Kidney (tissue), 14 donors: ENCODE results near the gene FAM110D. TPM values are rescaled to one million over a fixed set of nuclear protein-coding genes. Genes with fewer than 3 reads are reported as not detected.

Source experiments
- DNase-seq, 5 donors: peaks; one replicate each; pipeline ENCODE4 v3.0.0-alpha.2; 2013 to 2020
- FAIRE-seq: peaks from 2 replicates; lab custom pipeline; 2012; peaks lifted over from hg19 to GRCh38; lab: Jason Lieb, UNC
- H3K27ac ChIP-seq, 2 donors: one replicate each; pipeline ENCODE4 v1.7.0; 2013; ENCODE audit warnings: low read depth in 2 of 2, low read length in 2 of 2, inconsistent platforms in 1 of 2
- H3K27me3 ChIP-seq: one replicate; pipeline ENCODE4 v1.7.1; 2013; ENCODE audit warnings: low read length, inconsistent platforms; ENCODE audit not compliant: control insufficient read depth, insufficient read depth
- H3K36me3 ChIP-seq, 3 donors: one replicate each; pipeline versions ENCODE4 v1.7.0 to v1.7.1; 2013; ENCODE audit warnings: low read length in 3 of 3, control low read depth in 1 of 3, inconsistent platforms in 1 of 3; ENCODE audit not compliant: insufficient read depth in 3 of 3, control insufficient read depth in 2 of 3
- H3K4me1 ChIP-seq, 3 donors: one replicate each; pipeline versions ENCODE4 v1.7.0 to v1.7.1; 2013; ENCODE audit warnings: low read length in 3 of 3, inconsistent platforms in 1 of 3, low read depth in 1 of 3; ENCODE audit not compliant: control insufficient read depth in 2 of 3, insufficient read depth in 2 of 3
- H3K4me3 ChIP-seq, 3 donors: one replicate each; pipeline versions ENCODE4 v1.7.0 to v1.8.1; 2013; ENCODE audit warnings: low read length in 3 of 3, control low read depth in 1 of 3, inconsistent platforms in 1 of 3
- H3K9ac ChIP-seq, 3 donors: one replicate each; pipeline versions ENCODE4 v1.7.0 to v1.7.1; 2013; ENCODE audit warnings: low read length in 3 of 3, control low read depth in 1 of 3, inconsistent platforms in 1 of 3
- H3K9me3 ChIP-seq, 3 donors: one replicate each; pipeline versions ENCODE4 v1.7.0 to v1.7.1; 2013; ENCODE audit warnings: low read length in 3 of 3, control low read depth in 1 of 3, inconsistent platforms in 1 of 3; ENCODE audit not compliant: control insufficient read depth in 2 of 3, insufficient read depth in 1 of 3
- intact Hi-C: fragments of 100-400 bp; cut with DNase I; formaldehyde crosslinking; loops from one replicate; pipeline ENCODE4 v1.11.1; 2022
- polyA plus RNA-seq: library from polyadenylated mRNA; stranded (reverse); fragments of 350-450 nt; fragmentation: Illumina TruSeq; extraction: RNeasy Lipid Tissue Mini Kit (QIAGEN cat#74804); gene quantifications from one replicate; pipeline ENCODE4 v1.2.3, GENCODE V29; 2014; ENCODE audit warnings: low read depth, low replicate concordance; ENCODE audit not compliant: insufficient read depth
- total RNA-seq: library from RNA; stranded (reverse); fragmentation: NEBNext Ultra II Directional; extraction: Animal tissue kit (Norgen Biotek cat#: 25700); gene quantifications from one replicate; pipeline ENCODE4 v1.2.1, GENCODE V29; 2021
- TF ChIP-seq, protein P1 (sequence below): IDR thresholded peaks from 3 replicates; pipeline ENCODE4 v1.5.1; 2012; ENCODE audit warnings: mild to moderate bottlenecking, moderate library complexity, borderline replicate concordance; ENCODE audit not compliant: insufficient read depth; ENCODE audit errors: extremely low read depth
- donor health status: control.
- donor health status: control.
- donor health status: control.
- donor health status: control.
- donor health status: control.
- donor health status: DM: yes; HTN: yes; CAD: no.
- donor health status: Normal renal cell carcinoma (clear cell type).

The FAM110D gene
- total and polyA plus RNA-seq, 2 donors from 2014 or later, result 4.2 to 8.1 TPM

DNA sequence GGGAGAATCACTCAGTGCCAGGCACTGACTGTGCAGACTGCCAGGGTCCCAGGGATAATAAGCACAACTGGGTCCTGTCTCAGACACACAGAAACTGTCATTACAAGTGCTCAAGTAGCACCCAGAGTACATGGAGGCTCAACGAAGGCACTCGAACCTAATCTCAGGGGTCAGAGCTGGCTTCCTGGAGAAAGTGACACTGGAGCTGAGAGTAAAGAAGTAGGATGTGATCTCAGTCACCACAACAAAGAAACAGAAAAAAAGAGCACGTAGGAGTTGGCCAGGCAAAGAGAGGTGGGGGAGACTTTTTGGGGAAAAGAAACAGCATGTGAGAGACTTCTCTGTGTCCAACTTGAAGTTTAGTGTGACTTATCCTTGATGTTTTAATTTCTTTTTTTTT is 32.9 kb downstream of the FAM110D start:
- intact Hi-C loops, result no loop called here
- DNase-seq (no peak), FAIRE-seq (no peak)
- Histone ChIP-seq H3K36me3 (no peaks in the 10 kb centered on the region), H3K4me3 (no peak overlapping the region), H3K9ac (no peak overlapping the region), H3K9me3 (no peaks in the 10 kb centered on the region), H3K27ac (no peak overlapping the region), H3K27me3 (no peaks in the 10 kb centered on the region), H3K4me1 (no peaks in the 10 kb centered on the region)
- TF ChIP-seq, protein P1, sequence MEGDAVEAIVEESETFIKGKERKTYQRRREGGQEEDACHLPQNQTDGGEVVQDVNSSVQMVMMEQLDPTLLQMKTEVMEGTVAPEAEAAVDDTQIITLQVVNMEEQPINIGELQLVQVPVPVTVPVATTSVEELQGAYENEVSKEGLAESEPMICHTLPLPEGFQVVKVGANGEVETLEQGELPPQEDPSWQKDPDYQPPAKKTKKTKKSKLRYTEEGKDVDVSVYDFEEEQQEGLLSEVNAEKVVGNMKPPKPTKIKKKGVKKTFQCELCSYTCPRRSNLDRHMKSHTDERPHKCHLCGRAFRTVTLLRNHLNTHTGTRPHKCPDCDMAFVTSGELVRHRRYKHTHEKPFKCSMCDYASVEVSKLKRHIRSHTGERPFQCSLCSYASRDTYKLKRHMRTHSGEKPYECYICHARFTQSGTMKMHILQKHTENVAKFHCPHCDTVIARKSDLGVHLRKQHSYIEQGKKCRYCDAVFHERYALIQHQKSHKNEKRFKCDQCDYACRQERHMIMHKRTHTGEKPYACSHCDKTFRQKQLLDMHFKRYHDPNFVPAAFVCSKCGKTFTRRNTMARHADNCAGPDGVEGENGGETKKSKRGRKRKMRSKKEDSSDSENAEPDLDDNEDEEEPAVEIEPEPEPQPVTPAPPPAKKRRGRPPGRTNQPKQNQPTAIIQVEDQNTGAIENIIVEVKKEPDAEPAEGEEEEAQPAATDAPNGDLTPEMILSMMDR, result no peak

DNA sequence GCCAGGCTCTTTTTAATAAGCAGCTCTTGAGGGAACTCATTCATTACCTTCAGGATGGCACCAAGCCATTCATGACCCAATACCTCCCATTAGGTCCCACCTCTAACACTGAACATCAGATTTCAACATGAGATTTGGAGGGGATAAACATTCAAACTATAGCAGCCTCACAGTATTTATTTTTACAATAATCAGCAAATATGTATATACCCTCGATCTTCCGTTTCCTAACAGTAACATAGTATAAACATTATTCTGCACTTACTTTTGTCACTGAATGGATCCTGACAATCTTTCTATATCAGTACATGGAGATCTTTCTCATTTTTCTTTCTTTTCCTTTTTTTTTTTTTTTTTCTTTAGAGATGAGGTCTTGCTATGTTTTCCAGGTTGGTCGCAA is 36.9 kb downstream of the FAM110D start:
- no peak overlapping the region for H3K9ac ChIP-seq
- H3K4me1 ChIP-seq, result no peaks in the 10 kb centered on the region
- H3K36me3 ChIP-seq, result no peaks in the 10 kb centered on the region
- no peak for FAIRE-seq
- TF ChIP-seq, protein P1, result no peak
- H3K27me3 ChIP-seq, result no peaks in the 10 kb centered on the region
- no peak overlapping the region for H3K27ac ChIP-seq
- intact Hi-C loops, result no loop called here
- no peak overlapping the region for H3K4me3 ChIP-seq
- no peak for DNase-seq
- no peaks in the 10 kb centered on the region for H3K9me3 ChIP-seq

DNA sequence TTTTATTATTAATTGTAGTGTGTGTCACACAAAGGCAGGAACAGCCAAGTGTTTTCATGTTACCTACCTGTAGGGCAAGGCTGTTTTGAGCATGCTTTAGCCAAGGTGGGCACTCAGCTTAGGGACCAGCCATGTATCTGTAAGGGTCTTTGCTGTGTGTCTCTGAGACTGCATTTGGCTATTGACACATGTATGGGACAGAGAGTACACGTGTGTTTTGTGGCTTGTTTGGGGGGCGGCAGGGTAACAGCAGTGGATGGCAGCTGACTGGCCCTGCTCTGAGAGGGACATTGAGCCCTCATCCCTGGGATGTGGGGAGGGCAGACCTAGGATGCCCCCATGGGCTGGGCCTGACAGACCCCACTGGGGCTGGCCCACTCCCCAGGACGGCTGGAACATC is 38.4 kb downstream of the FAM110D start:
- Histone ChIP-seq H3K4me3 (no peak overlapping the region), H3K9ac (no peak overlapping the region), H3K4me1 (peaks cover 0 to 2% (median 0%) of the 10 kb centered on the region in 3 donors), H3K27me3 (no peaks in the 10 kb centered on the region), H3K27ac (no peak overlapping the region), H3K9me3 (no peaks in the 10 kb centered on the region), H3K36me3 (no peaks in the 10 kb centered on the region)
- intact Hi-C loops, result no loop called here
- TF ChIP-seq, protein P1, result no peak
- FAIRE-seq (no peak), DNase-seq (no peak)

DNA sequence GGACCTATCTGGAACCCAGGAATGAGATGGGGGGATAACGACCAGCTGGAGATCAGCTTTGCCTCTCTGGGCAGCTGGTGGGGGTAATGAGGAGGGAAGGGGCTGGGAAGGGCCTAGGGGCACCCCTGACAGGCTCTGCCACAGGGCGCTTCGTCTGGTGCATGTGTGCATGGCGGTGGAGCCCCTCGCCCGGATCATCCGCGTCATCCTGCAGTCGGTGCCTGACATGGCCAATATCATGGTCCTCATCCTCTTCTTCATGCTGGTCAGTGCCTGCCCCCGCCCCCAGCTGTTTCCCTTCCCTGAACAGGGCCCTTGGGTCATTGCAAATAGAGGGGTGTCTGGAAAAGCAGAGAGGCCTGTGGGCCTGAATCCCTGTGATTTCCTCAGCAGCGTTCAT is 38.9 kb downstream of the FAM110D start:
- Histone ChIP-seq H3K27ac (no peak overlapping the region), H3K4me1 (peaks cover 0 to 2% (median 0%) of the 10 kb centered on the region in 3 donors), H3K36me3 (no peaks in the 10 kb centered on the region), H3K4me3 (no peak overlapping the region), H3K27me3 (no peaks in the 10 kb centered on the region), H3K9ac (no peak overlapping the region), H3K9me3 (no peaks in the 10 kb centered on the region)
- DNase-seq (no peak), FAIRE-seq (no peak)
- TF ChIP-seq, protein P1, result no peak
- intact Hi-C loops, result no loop called here
